Brain microvascular endothelial cell (primary cell): ENCODE data around the gene CDH13.

Source experiments
- DNase-seq: peaks from one replicate; pipeline ENCODE4 v3.0.0-alpha.2; 2020
- H3K27ac ChIP-seq: fragments of 250-450 bp; sonication (Bioruptor Pico); 2 replicates; pipeline ENCODE4 v1.5.1; 2020; ENCODE audit warnings: mild to moderate bottlenecking, moderate library complexity
- H3K27me3 ChIP-seq: fragments of 250-450 bp; sonication (Bioruptor Pico); replicated peaks from 2 replicates; pipeline ENCODE4 v1.5.1; 2020; ENCODE audit warnings: mild to moderate bottlenecking
- H3K36me3 ChIP-seq: fragments of 250-450 bp; sonication (Bioruptor Pico); replicated peaks from 2 replicates; pipeline ENCODE4 v1.5.1; 2020; ENCODE audit warnings: mild to moderate bottlenecking
- H3K4me3 ChIP-seq: 2 replicates; pipeline ENCODE4 v1.5.1; 2011; ENCODE audit warnings: low read depth, mild to moderate bottlenecking, control low read depth, low read length, moderate library complexity
- in situ Hi-C: cut with HindIII; loops from 2 replicates; pipeline ENCODE4 v1.10.0; 2017; ENCODE audit warnings: low sequenced_read_pairs, low pct_ligation_motif_present
- TF ChIP-seq, protein P1 (sequence below): IDR thresholded peaks from 2 replicates; pipeline ENCODE4 v1.5.1; 2011; ENCODE audit warnings: low read depth, mild to moderate bottlenecking, moderate library complexity, low read length, control low read depth, inconsistent platforms; ENCODE audit errors: missing control alignments

Gene CDH13

DNA sequence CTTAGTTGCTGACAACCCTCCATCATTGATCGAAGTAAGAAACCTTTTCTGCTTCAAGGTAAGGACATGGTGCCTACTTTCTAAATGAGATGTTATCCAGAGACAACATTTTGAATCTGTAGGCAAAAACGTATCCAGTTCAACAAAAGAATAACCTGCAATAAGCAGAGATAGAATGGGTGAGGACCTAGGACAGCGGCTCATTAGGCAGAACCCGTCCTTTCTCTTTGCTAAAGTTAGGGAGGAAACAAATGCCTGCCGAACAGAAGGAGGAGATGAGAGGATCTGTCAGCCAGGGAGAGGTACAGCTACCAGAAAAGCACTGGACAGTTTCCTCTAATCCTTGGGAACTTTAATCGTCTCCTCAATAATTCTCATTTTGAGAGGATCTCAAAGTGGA is 183.3 kb downstream of the CDH13 start:
- no peak for DNase-seq
- in situ Hi-C loops = no loop called here
- Histone ChIP-seq H3K27ac (no peak overlapping the region), H3K4me3 (no peak overlapping the region), H3K36me3 (no peaks in the 10 kb centered on the region), H3K27me3 (no peaks in the 10 kb centered on the region)
- TF ChIP-seq, protein P1, sequence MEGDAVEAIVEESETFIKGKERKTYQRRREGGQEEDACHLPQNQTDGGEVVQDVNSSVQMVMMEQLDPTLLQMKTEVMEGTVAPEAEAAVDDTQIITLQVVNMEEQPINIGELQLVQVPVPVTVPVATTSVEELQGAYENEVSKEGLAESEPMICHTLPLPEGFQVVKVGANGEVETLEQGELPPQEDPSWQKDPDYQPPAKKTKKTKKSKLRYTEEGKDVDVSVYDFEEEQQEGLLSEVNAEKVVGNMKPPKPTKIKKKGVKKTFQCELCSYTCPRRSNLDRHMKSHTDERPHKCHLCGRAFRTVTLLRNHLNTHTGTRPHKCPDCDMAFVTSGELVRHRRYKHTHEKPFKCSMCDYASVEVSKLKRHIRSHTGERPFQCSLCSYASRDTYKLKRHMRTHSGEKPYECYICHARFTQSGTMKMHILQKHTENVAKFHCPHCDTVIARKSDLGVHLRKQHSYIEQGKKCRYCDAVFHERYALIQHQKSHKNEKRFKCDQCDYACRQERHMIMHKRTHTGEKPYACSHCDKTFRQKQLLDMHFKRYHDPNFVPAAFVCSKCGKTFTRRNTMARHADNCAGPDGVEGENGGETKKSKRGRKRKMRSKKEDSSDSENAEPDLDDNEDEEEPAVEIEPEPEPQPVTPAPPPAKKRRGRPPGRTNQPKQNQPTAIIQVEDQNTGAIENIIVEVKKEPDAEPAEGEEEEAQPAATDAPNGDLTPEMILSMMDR = no peak

DNA sequence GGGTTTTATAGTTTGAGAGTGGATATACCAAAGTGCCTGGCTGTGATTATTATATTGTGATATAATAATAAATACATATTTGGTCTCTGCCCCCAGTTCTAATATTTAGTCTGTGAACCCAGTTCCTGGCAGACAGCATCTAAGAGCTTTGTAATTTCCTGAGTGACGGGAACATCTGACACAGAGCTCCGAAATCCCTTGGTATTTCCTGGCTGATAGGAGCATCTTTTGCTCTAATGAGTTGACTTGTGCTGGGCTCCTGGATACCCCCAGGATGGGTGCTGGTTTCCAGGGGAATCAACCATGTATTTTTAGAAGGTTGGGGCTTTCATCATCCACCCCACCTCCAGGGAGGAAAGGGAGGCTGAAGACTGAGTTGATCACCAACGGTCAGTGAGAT is 187.3 kb downstream of the CDH13 start:
- Histone ChIP-seq H3K27me3 (no peaks in the 10 kb centered on the region), H3K36me3 (no peaks in the 10 kb centered on the region), H3K27ac (no peak overlapping the region), H3K4me3 (no peak overlapping the region)
- TF ChIP-seq, protein P1 = no peak
- in situ Hi-C loops = no loop called here
- DNase-seq = no peak

DNA sequence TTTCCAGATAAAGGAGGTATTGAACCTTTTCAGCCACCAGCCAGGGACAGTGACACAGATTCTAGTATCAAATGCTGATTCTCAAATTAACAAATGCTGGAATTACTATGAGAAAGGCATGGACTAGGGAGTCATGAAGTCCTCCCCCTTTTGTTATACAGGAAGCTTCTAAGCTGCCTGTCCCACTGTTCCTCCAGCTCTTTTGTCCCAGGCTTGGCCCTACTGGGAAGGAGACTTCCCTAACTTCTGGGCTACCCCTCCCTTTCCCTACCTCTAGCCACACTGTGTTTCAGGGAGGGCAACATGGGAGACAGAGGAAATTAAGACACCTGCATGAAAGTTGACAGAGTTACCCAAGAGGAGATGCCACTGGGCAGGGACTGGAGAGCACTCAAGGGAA is 192.5 kb downstream of the CDH13 start:
- in situ Hi-C loops = no loop called here
- Histone ChIP-seq H3K4me3 (no peak overlapping the region), H3K36me3 (no peaks in the 10 kb centered on the region), H3K27ac (no peak overlapping the region), H3K27me3 (no peaks in the 10 kb centered on the region)
- no peak for DNase-seq
- TF ChIP-seq, protein P1 = no peak

DNA sequence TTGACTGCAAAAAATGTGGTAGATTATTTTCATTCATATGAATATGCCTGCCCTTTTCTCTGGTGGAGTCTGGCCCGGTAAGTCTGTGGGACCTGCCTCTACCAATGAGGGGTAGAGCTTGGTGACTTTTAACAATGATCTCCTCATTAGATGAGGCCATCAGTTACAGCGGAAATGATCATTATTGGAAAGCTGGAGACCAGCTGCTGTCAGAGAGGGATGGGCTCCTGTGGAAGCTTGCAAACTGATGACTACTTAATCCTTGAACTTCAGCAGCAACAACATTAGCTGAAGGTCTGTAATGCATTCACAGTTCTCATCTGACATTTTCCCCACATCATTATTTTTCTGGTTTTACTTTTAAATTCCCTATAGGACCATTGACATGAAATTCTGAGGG is 194.1 kb downstream of the CDH13 start:
- no peak for DNase-seq
- Histone ChIP-seq H3K4me3 (no peak overlapping the region), H3K36me3 (no peaks in the 10 kb centered on the region), H3K27me3 (no peaks in the 10 kb centered on the region), H3K27ac (no peak overlapping the region)
- in situ Hi-C loops = no loop called here
- TF ChIP-seq, protein P1 = no peak

DNA sequence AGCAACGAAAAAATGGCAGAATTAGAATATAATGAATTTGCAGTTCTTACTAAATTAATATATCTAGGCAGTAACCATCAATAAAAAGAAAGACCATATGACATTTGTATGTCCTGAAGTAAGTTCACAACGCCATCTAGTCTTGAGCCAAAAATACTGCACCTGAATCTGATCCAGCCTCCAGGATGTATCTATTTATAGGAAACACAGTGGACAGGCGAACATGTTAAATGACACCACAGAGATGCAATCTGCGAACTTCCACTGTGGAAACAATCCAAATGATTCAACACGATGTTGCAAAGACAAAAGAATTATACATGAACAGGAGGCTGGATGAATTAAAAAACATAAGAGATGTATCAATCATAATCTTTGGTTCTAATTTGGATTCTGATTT is 197.6 kb downstream of the CDH13 start:
- DNase-seq = no peak
- in situ Hi-C loops = no loop called here
- no peak overlapping the region for H3K27ac ChIP-seq
- no peaks in the 10 kb centered on the region for H3K27me3 ChIP-seq
- no peaks in the 10 kb centered on the region for H3K36me3 ChIP-seq
- no peak overlapping the region for H3K4me3 ChIP-seq
- TF ChIP-seq, protein P1 = no peak

DNA sequence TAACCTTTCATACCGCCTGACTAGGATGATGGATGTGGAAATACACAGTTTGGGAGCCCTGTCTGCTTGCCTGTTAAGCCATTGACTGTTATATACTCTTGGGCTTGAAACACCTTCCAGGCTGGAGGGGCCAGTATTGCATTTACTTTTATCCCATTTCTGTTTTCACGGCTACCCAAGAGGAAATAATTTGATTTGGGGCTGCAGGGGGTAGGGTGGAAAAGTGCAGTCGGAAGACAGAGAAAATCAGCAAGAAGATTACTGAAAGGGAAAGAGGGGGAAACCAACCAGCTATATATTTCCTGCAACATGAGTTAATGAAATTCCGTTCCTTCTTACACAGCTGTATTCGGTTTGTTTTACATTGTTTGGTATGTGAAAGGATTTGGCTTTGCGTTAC is 202.5 kb downstream of the CDH13 start:
- Histone ChIP-seq H3K27ac (no peak overlapping the region), H3K36me3 (no peaks in the 10 kb centered on the region), H3K27me3 (no peaks in the 10 kb centered on the region), H3K4me3 (no peak overlapping the region)
- in situ Hi-C loops = no loop called here
- TF ChIP-seq, protein P1 = no peak
- DNase-seq = no peak
